Measurements from ENCODE around the gene UTP11.

Gene UTP11

GRCh38 chr1:38006008-38006828 lies 6.3 kb upstream of the UTP11 start:
- TF ChIP-seq CTCF (IDR thresholded peaks at IDR 0.05), result no peak

GRCh38 chr1:38009088-38009840 lies 3.3 kb upstream of the UTP11 start:
- TF ChIP-seq CTCF (IDR thresholded peaks at IDR 0.05), result no peak

- no peak for TF ChIP-seq CTCF (IDR thresholded peaks at IDR 0.05)
Observed at GRCh38 chr1:38009841-38010180, 2.7 kb upstream of the UTP11 start.

GRCh38 chr1:38013227-38013622 lies 691 bp downstream of the UTP11 start:
- TF ChIP-seq CTCF (IDR thresholded peaks at IDR 0.05), result no peak

- TF ChIP-seq CTCF (IDR thresholded peaks at IDR 0.05), result no peak
Observed at GRCh38 chr1:38014171-38014570, 1.6 kb downstream of the UTP11 start.

- TF ChIP-seq CTCF (IDR thresholded peaks at IDR 0.05), result no peak
Observed at GRCh38 chr1:38014724-38015424, 2.3 kb downstream of the UTP11 start.

GRCh38 chr1:38015978-38016725 lies 3.6 kb downstream of the UTP11 start:
- TF ChIP-seq CTCF (IDR thresholded peaks at IDR 0.05), result no peak
